Left lobe of liver (tissue), 2 donors: Measurements from ENCODE around the gene TRAIP. TPM values are rescaled to one million over a fixed set of nuclear protein-coding genes. Genes with fewer than 3 reads are reported as not detected.
"Not testable (repeated sequence)": the region's sequence is repeated elsewhere in the genome, so short reads cannot be mapped to it uniquely, and the experiment has no call there.

Experiments
- ATAC-seq: fragments of 200-7000 bp; cut with Tn5 transposase; one replicate; pipeline ENCODE4 v1.9.1; 2020; ENCODE audit warnings: mild to moderate bottlenecking, moderate library complexity
- DNase-seq: peaks from one replicate; pipeline ENCODE4 v3.0.0-alpha.2; 2020; ENCODE audit warnings: low spot score
- total RNA-seq: library from RNA; stranded (reverse); gene quantifications from one replicate; pipeline ENCODE4 v1.2.1, GENCODE V29; 2021
- donor health status: DM: no; HTN: no; CAD: no; lungs with moderate emphysema.
- donor health status: DM: no; HTN: yes; CAD: no.

The TRAIP gene
- total RNA-seq, 1 donor from 2014 or later: 0.75 TPM

GRCh38 chr3:49794431-49794830 is 61.9 kb downstream of the TRAIP start:
- DNase-seq (no peak), ATAC-seq (no peak)

GRCh38 chr3:49793486-49794085 is 62.8 kb downstream of the TRAIP start:
- DNase-seq (no peak), ATAC-seq (no peak)

- DNase-seq: no peak
- no peak for ATAC-seq
Observed at GRCh38 chr3:49792371-49793150, 63.8 kb downstream of the TRAIP start.

- DNase-seq: no peak
- no peak for ATAC-seq
Observed at GRCh38 chr3:49791571-49791970, 64.8 kb downstream of the TRAIP start.

GRCh38 chr3:49790626-49791411 is 65.5 kb downstream of the TRAIP start:
- DNase-seq: no peak

GRCh38 chr3:49788056-49788455 is 68.3 kb downstream of the TRAIP start:
- ATAC-seq: no peak
- DNase-seq: no peak

More at GRCh38 chr3:49790626-49791411, 65.5 kb downstream of the TRAIP start:
- ATAC-seq: no peak

GRCh38 chr3:49787536-49787935 is 68.8 kb downstream of the TRAIP start:
- no peak for DNase-seq
- no peak for ATAC-seq

- ATAC-seq (no peak), DNase-seq (no peak)
Observed at GRCh38 chr3:49787182-49787464, 69.2 kb downstream of the TRAIP start.

- DNase-seq (peak; percentile 100), ATAC-seq (peak; percentile 96)
Observed at GRCh38 chr3:49786357-49787181, 69.8 kb downstream of the TRAIP start, which contains the start of gene IP6K1. IP6K1 (minus strand) TSS chr3:49786542; CDS start chr3:49748040, 38,502 bp downstream.

- ATAC-seq: peak; percentile 61
- no peak for DNase-seq
Observed at GRCh38 chr3:49785565-49786356, 70.6 kb downstream of the TRAIP start.

- DNase-seq, ATAC-seq: not testable (repeated sequence)
Observed at GRCh38 chr3:49782277-49782676, 74.1 kb downstream of the TRAIP start.

GRCh38 chr3:49781415-49782199 is 74.8 kb downstream of the TRAIP start:
- ATAC-seq: no peak
- DNase-seq: no peak

GRCh38 chr3:49780975-49781365 is 75.4 kb downstream of the TRAIP start:
- DNase-seq, ATAC-seq: not testable (repeated sequence)

- no peak for DNase-seq
- no peak for ATAC-seq
Observed at GRCh38 chr3:49780080-49780974, 76.0 kb downstream of the TRAIP start.

GRCh38 chr3:49779358-49780079 is 76.8 kb downstream of the TRAIP start:
- no peak for ATAC-seq
- no peak for DNase-seq
